WERI-Rb-1 (cell line): Measurements from ENCODE around the gene AMPH.
"Not testable (repeated sequence)": the region's sequence is repeated elsewhere in the genome, so short reads cannot be mapped to it uniquely, and the experiment has no call there.

Experiments used
- DNase-seq: peaks from one replicate; pipeline ENCODE4 v3.0.0-alpha.2; 2020
- H3K27ac ChIP-seq: fragments of 250-450 bp; sonication (Bioruptor Pico); 2 replicates; pipeline ENCODE4 v1.5.1; 2020; ENCODE audit warnings: mild to moderate bottlenecking, moderate library complexity
- H3K27me3 ChIP-seq: fragments of 250-450 bp; sonication (Bioruptor Pico); 2 replicates; pipeline ENCODE4 v1.5.1; 2021; ENCODE audit warnings: mild to moderate bottlenecking, low read depth, moderate library complexity; ENCODE audit not compliant: insufficient read depth, severe bottlenecking
- H3K36me3 ChIP-seq: fragments of 250-450 bp; sonication (Bioruptor Pico); 2 replicates; pipeline ENCODE4 v1.5.1; 2020; ENCODE audit warnings: mild to moderate bottlenecking, moderate library complexity
- H3K4me3 ChIP-seq: 2 replicates; pipeline ENCODE4 v1.5.1; 2011; ENCODE audit warnings: low read depth, mild to moderate bottlenecking, control low read depth, low read length
- H3K9me3 ChIP-seq: fragments of 250-450 bp; sonication (Bioruptor Pico); 2 replicates; pipeline ENCODE4 v1.5.1; 2021; ENCODE audit warnings: mild to moderate bottlenecking, moderate library complexity; ENCODE audit not compliant: severe bottlenecking
- TF ChIP-seq, protein P1 (sequence below): IDR thresholded peaks from 2 replicates; pipeline ENCODE4 v1.5.1; 2011; ENCODE audit warnings: low read depth, mild to moderate bottlenecking, control low read depth, inconsistent platforms, low read length

AMPH gene

DNA sequence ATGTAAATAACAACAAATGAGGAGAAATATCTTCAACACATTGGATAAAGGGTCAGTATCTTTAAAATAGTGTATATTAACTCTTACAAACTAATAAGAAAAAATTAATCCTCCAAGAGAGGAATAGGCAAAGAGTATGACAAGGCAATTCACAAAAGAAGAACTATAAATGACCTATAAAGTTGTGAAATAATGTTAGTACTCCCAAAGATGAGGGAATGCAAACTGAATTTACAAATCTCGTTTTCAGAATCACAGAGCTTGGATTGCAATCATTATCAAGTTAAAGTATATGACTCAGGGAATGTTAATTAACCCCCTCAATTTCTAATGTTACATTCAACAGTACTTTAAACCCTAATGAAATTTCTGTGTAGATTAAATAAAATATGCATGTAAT lies 270.4 kb downstream of the AMPH start:
- Histone ChIP-seq H3K36me3 (no peaks in the 10 kb centered on the region), H3K9me3 (no peaks in the 10 kb centered on the region), H3K27me3 (no peaks in the 10 kb centered on the region), H3K4me3 (no peak overlapping the region), H3K27ac (no peak overlapping the region)
- TF ChIP-seq, protein P1, sequence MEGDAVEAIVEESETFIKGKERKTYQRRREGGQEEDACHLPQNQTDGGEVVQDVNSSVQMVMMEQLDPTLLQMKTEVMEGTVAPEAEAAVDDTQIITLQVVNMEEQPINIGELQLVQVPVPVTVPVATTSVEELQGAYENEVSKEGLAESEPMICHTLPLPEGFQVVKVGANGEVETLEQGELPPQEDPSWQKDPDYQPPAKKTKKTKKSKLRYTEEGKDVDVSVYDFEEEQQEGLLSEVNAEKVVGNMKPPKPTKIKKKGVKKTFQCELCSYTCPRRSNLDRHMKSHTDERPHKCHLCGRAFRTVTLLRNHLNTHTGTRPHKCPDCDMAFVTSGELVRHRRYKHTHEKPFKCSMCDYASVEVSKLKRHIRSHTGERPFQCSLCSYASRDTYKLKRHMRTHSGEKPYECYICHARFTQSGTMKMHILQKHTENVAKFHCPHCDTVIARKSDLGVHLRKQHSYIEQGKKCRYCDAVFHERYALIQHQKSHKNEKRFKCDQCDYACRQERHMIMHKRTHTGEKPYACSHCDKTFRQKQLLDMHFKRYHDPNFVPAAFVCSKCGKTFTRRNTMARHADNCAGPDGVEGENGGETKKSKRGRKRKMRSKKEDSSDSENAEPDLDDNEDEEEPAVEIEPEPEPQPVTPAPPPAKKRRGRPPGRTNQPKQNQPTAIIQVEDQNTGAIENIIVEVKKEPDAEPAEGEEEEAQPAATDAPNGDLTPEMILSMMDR: no peak
- no peak for DNase-seq

DNA sequence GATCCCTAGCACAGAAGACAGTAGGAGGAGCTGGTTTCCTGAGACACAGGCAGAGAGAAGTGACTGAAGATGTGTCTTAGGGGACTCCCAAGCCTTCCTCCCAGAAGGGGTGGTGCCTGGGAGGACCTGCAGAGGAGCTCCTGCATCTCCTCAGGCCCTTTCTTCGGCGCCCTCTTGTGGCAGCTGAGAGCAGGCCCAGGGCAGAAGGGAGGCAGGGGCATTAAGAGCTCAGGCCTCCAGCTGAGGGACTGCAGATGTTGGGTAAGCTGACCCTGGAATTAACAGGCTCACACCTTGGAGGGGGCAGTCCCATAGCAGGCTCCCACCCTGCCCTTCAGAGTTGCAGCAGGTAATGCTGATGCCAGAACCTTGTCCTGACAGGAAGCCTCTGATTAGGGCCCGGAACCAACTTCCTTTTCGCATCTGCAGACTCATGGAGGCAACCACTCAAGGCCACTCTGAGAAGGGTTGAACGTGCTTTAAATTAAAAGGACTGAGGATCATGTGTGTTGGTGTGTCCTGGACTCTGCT lies 272.0 kb downstream of the AMPH start:
- H3K27ac ChIP-seq, H3K4me3 ChIP-seq, H3K27me3 ChIP-seq, H3K9me3 ChIP-seq, H3K36me3 ChIP-seq: not testable (repeated sequence)
- DNase-seq: peak; percentile 81
- TF ChIP-seq, protein P1: peak; percentile 17; the same call in 1 of the 2 replicates

DNA sequence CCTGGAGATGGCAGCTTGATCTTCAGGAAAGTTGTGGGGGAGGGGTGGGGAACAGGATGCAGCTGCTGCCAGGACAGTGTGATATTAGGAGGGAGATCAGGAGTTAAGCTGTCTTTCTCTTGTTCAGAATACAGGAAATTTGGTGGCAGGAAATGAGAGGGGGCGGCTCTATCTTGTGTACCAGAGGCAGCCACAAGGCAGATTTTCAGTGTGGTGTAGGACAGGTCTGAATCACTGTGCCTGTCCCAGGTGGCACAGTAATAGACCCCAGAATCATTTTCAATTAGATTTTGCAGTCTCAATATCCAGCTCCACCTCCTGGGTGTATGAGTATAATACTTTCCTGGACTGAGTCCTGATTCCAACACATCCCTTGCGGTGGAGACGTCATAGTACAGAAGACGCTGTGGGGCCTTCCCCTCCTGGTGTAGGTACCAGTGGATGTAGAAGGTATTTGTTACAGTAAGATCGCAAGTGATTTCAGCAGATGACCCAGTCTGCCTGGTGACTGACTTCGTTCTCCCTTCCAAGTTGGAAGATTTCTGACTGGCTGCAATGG lies 272.8 kb downstream of the AMPH start:
- H3K36me3 ChIP-seq, H3K27me3 ChIP-seq, H3K9me3 ChIP-seq, H3K4me3 ChIP-seq: not testable (repeated sequence)
- peak; percentile 74 for DNase-seq
- peak overlapping the region; percentile 71 for H3K27ac ChIP-seq

DNA sequence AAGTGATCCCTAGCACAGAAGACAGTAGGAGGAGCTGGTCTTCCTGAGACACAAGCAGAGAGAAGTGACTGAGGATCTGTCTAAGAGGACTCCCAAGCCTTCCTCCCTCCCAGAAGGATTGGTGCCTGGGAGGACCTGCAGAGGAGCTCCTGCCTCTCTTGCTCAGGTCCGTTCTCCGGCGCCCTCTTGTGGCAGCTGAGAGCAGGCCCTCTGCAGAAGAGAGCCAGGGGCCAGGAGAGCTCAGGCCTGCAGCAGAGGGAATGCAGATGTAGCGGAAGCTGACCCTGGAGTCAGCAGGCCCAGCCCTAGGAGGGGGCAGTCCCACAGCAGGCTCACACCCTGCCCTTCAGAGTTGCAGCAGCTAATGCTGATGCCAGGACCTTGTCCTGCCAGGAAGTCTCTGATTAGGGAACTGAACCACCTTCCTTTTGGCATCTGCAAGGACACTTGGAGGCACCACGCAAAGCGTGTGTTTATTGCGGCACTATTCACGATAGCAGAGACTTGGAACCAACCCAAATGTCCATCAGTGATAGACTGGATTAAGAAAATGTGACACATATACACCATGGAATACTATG lies 276.8 kb downstream of the AMPH start:
- not testable (repeated sequence) for H3K36me3 ChIP-seq, H3K27ac ChIP-seq, H3K27me3 ChIP-seq, H3K9me3 ChIP-seq, H3K4me3 ChIP-seq
- TF ChIP-seq, protein P1: peak; percentile 72
- DNase-seq: peak; percentile 81

DNA sequence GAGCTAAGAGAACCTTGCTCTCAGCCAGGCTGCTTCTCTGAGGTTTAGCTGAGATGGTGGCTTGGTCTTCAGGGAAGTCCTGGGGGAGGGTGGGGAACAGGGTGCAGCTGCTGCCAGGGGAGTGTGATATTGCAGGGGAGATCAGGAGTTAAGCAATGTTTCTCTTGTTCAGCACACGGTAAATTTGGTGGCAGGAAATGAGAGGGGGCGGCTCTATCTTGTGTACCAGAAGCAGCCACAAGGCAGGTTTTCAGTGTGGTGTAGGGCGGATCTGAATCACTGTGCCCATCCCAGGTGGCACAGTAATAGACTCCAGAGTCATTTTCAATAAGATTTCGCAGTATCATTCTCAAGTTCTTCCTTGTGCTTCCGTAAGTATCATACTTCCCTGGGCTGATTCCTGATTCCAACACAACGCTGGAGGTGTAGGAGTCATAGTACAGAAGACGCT lies 277.7 kb downstream of the AMPH start:
- H3K36me3 ChIP-seq, H3K9me3 ChIP-seq, H3K27me3 ChIP-seq, H3K4me3 ChIP-seq, DNase-seq, H3K27ac ChIP-seq: not testable (repeated sequence)

DNA sequence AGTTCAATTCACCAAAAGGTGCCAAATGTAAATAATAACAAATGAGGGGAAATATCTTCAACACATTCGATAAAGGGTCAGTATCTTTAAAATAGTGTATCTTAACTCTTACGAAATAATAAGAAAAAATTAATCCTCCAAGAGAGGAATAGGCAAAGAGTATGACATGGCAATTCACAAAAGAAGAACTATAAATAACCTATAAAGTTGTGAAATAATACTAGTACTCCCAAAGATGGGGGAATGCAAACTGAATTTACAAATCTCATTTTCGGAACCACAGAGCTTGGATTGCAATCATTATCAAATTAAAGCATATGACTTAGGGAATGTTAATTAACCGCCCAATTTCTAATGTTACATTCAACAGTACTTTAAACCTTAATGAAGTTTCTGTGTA lies 279.6 kb downstream of the AMPH start:
- H3K4me3 ChIP-seq: no peak overlapping the region
- H3K27ac ChIP-seq: no peak overlapping the region
- no peaks in the 10 kb centered on the region for H3K36me3 ChIP-seq
- no peak for DNase-seq
- no peaks in the 10 kb centered on the region for H3K27me3 ChIP-seq
- TF ChIP-seq, protein P1: no peak
- H3K9me3 ChIP-seq: no peaks in the 10 kb centered on the region

DNA sequence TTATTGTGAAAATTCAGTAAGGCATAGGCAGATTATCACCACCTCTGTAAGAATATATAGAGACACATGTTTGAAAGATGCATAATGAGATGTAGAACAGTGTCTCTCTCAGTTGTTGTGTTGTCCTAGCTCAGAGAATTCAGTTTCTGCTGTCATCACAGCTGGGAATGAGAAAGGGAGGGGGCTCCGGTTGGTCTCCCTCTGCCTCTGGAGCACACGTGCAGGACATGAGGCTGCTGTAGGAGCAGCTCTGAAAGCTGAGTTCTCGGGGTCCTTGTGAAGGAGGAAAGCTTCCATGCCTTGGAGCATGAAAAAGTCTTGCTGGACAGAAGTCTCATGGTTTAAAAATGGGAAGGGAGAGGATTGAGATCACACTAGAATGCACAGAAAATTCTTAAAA lies 280.4 kb downstream of the AMPH start:
- H3K9me3 ChIP-seq, DNase-seq, H3K36me3 ChIP-seq, H3K27me3 ChIP-seq, H3K4me3 ChIP-seq, H3K27ac ChIP-seq: not testable (repeated sequence)
